GM19455 (cell line): ENCODE results near the gene PCBP4.
"Not testable (repeated sequence)": the region's sequence is repeated elsewhere in the genome, so short reads cannot be mapped to it uniquely, and the experiment has no call there.

ENCODE experiments used
- ATAC-seq: cut with Tn5 transposase; IDR thresholded peaks from one replicate; pipeline ENCODE4 v1.9.1; 2021; ENCODE audit not compliant: unreplicated experiment

The PCBP4 gene

GRCh38 chr3:51941463-51941797 lies 25.8 kb downstream of the PCBP4 start:
- ATAC-seq, result no peak

GRCh38 chr3:51940648-51941462 lies 26.4 kb downstream of the PCBP4 start:
- no peak for ATAC-seq

GRCh38 chr3:51938780-51939425 lies 28.4 kb downstream of the PCBP4 start:
- ATAC-seq, result no peak

- ATAC-seq, result no peak
These were observed 29.4 kb downstream of the PCBP4 start for GRCh38 chr3:51937611-51938450.

GRCh38 chr3:51937014-51937413 lies 30.2 kb downstream of the PCBP4 start:
- ATAC-seq, result no peak

GRCh38 chr3:51935886-51936755 lies 31.1 kb downstream of the PCBP4 start:
- ATAC-seq, result no peak

- ATAC-seq, result no peak
These were observed 32.0 kb downstream of the PCBP4 start for GRCh38 chr3:51934991-51935885.

GRCh38 chr3:51934139-51934850 lies 33.0 kb downstream of the PCBP4 start:
- no peak for ATAC-seq

- no peak for ATAC-seq
These were observed 33.6 kb downstream of the PCBP4 start for GRCh38 chr3:51933471-51934138.

- no peak for ATAC-seq
These were observed 34.5 kb downstream of the PCBP4 start for GRCh38 chr3:51932471-51933370.

GRCh38 chr3:51931756-51932155 lies 35.5 kb downstream of the PCBP4 start:
- ATAC-seq, result no peak

- ATAC-seq, result no peak
These were observed 36.8 kb downstream of the PCBP4 start for GRCh38 chr3:51930439-51930838.

GRCh38 chr3:51929420-51930003 lies 37.7 kb downstream of the PCBP4 start:
- ATAC-seq, result no peak

- not testable (repeated sequence) for ATAC-seq
These were observed 38.3 kb downstream of the PCBP4 start for GRCh38 chr3:51928981-51929380.

GRCh38 chr3:51928438-51928837 lies 38.8 kb downstream of the PCBP4 start:
- ATAC-seq, result no peak

- no peak for ATAC-seq
These were observed 39.9 kb downstream of the PCBP4 start for GRCh38 chr3:51927061-51927977.
